SK-N-SH treated with all-trans-retinoic acid at 6 μM for 48 hours (cell line): ENCODE measurements around the gene SELPLG.

Source experiments
- ATAC-seq: fragments of 200-7000 bp; cut with Tn5 transposase; 3 replicates; pipeline ENCODE4 v1.9.1; 2020; ENCODE audit warnings: mild to moderate bottlenecking, moderate library complexity
- BACH2 ChIP-seq: fragments of 250-450 bp; sonication (Bioruptor Pico); IDR thresholded peaks from 2 replicates; pipeline ENCODE4 v1.9.0; 2021; ENCODE audit warnings: mild to moderate bottlenecking, borderline replicate concordance
- CREB5 ChIP-seq: fragments of 250-450 bp; sonication (Bioruptor Pico); IDR thresholded peaks from 2 replicates; pipeline ENCODE4 v1.5.1; 2020; ENCODE audit warnings: low read depth, mild to moderate bottlenecking, moderate library complexity
- CSRNP3 ChIP-seq: fragments of 250-450 bp; sonication (Bioruptor Pico); IDR thresholded peaks from 2 replicates; pipeline ENCODE4 v1.5.1; 2021; ENCODE audit warnings: mild to moderate bottlenecking, moderate library complexity
- ESRRG ChIP-seq: fragments of 250-450 bp; sonication (Bioruptor Pico); IDR thresholded peaks from 2 replicates; pipeline ENCODE4 v1.6.1; 2021; ENCODE audit warnings: mild to moderate bottlenecking
- GLIS3 ChIP-seq: fragments of 250-450 bp; sonication (Bioruptor Pico); IDR thresholded peaks from 2 replicates; pipeline ENCODE4 v1.5.0; 2020; ENCODE audit warnings: mild to moderate bottlenecking, moderate library complexity
- ISL1 ChIP-seq: fragments of 250-450 bp; sonication (Bioruptor Pico); IDR thresholded peaks from 2 replicates; pipeline ENCODE4 v2.1.2; 2022; ENCODE audit warnings: mild to moderate bottlenecking, moderate library complexity
- OSR1 ChIP-seq: fragments of 250-450 bp; sonication (Bioruptor Pico); IDR thresholded peaks from 2 replicates; pipeline ENCODE4 v1.8.0; 2022; ENCODE audit warnings: moderate library complexity, mild to moderate bottlenecking, inconsistent platforms
- PATZ1 ChIP-seq: fragments of 250-450 bp; sonication (Bioruptor Pico); IDR thresholded peaks from 2 replicates; pipeline ENCODE4 v1.8.0; 2020; ENCODE audit warnings: mild to moderate bottlenecking, moderate library complexity, borderline replicate concordance
- POU6F1 ChIP-seq: fragments of 250-450 bp; sonication (Bioruptor Pico); IDR thresholded peaks from 2 replicates; pipeline ENCODE4 v1.8.0; 2021; ENCODE audit warnings: low read depth, mild to moderate bottlenecking, moderate library complexity, borderline replicate concordance
- SNAI2 ChIP-seq: fragments of 250-450 bp; sonication (Bioruptor Pico); IDR thresholded peaks from 2 replicates; pipeline ENCODE4 v1.5.0; 2020; ENCODE audit warnings: mild to moderate bottlenecking, moderate library complexity
- TOX ChIP-seq: fragments of 250-450 bp; sonication (Bioruptor Pico); IDR thresholded peaks from 2 replicates; pipeline ENCODE4 v1.8.0; 2021; ENCODE audit warnings: mild to moderate bottlenecking, moderate library complexity, borderline replicate concordance
- TSHZ2 ChIP-seq: fragments of 250-450 bp; sonication (Bioruptor Pico); IDR thresholded peaks from 2 replicates; pipeline ENCODE4 v1.5.0; 2020; ENCODE audit warnings: mild to moderate bottlenecking, moderate library complexity
- ZC3H10 ChIP-seq: fragments of 250-450 bp; sonication (Bioruptor Pico); IDR thresholded peaks from 2 replicates; pipeline ENCODE4 v1.5.1; 2021; ENCODE audit warnings: mild to moderate bottlenecking, moderate library complexity
- ZNF565 ChIP-seq: fragments of 450-650 bp; formaldehyde crosslinking; conservative IDR thresholded peaks from 2 replicates; pipeline ENCODE4 v1.5.0; 2020; ENCODE audit warnings: low read depth, mild to moderate bottlenecking, moderate library complexity
- ZNF70 ChIP-seq: fragments of 450-650 bp; formaldehyde crosslinking; IDR thresholded peaks from 2 replicates; pipeline ENCODE4 v1.5.0; 2020; ENCODE audit warnings: mild to moderate bottlenecking, moderate library complexity
- ZNF8 ChIP-seq: fragments of 450-650 bp; formaldehyde crosslinking; IDR thresholded peaks from 2 replicates; pipeline ENCODE4 v1.5.0; 2020; ENCODE audit warnings: mild to moderate bottlenecking, moderate library complexity

Gene SELPLG

GRCh38 chr12:108629824-108630476 lies 3.7 kb downstream of the SELPLG start:
- ATAC-seq = peak; percentile 68

GRCh38 chr12:108629151-108629550 lies 4.5 kb downstream of the SELPLG start:
- TF ChIP-seq POU6F1 (CRISPR knock-in tag) (no peak), ZC3H10 (CRISPR knock-in tag) (no peak), ZNF70 (CRISPR knock-in tag) (no peak), TSHZ2 (no peak), ISL1 (no peak), SNAI2 (CRISPR knock-in tag) (no peak), OSR1 (CRISPR knock-in tag) (no peak), ZNF8 (CRISPR knock-in tag) (no peak), TOX (no peak), ZNF565 (CRISPR knock-in tag) (no peak), CSRNP3 (CRISPR knock-in tag) (no peak), ESRRG (CRISPR knock-in tag) (no peak)
- ATAC-seq = no peak

More at GRCh38 chr12:108629824-108630476, 3.7 kb downstream of the SELPLG start:
- no peak for TF ChIP-seq ZNF565 (CRISPR knock-in tag)
- no peak for TF ChIP-seq BACH2 (CRISPR knock-in tag)
- TF ChIP-seq OSR1 (CRISPR knock-in tag) = no peak
- TF ChIP-seq SNAI2 (CRISPR knock-in tag) = no peak
- no peak for TF ChIP-seq TOX
- 0 out of 2 replicates have a peak, but pooled peaks have one; percentile 47 for TF ChIP-seq CREB5
- TF ChIP-seq ZNF70 (CRISPR knock-in tag) = no peak
- TF ChIP-seq PATZ1 (CRISPR knock-in tag) = no peak

- TF ChIP-seq ESRRG (CRISPR knock-in tag) = no peak
- no peak for TF ChIP-seq CSRNP3 (CRISPR knock-in tag)
- TF ChIP-seq TSHZ2 = no peak
- no peak for TF ChIP-seq GLIS3 (CRISPR knock-in tag)
- no peak for TF ChIP-seq POU6F1 (CRISPR knock-in tag)
- no peak for TF ChIP-seq SNAI2 (CRISPR knock-in tag)
- TF ChIP-seq ZNF8 (CRISPR knock-in tag) = no peak
- TF ChIP-seq BACH2 (CRISPR knock-in tag) = no peak
- ATAC-seq = no peak
Measured at GRCh38 chr12:108627134-108627920, 6.4 kb downstream of the SELPLG start.
